Cardiac muscle cell (in vitro differentiated cells and primary cell): ENCODE results near the gene ATG4D. TPM values are rescaled to one million over a fixed set of nuclear protein-coding genes. Genes with fewer than 3 reads are reported as not detected.
A peak's percentile ranks its signal among the peaks of the same experiment; 100 is the strongest.

ENCODE experiments used
- DNase-seq, 2 donors: peaks; one replicate each; pipeline versions ENCODE4 v3.0.0 to v3.0.0-alpha.2; 2010 to 2017; ENCODE audit warnings: low read depth in 1 of 2, low spot score in 1 of 2
- H3K27ac ChIP-seq: fragments of 200-600 bp; sonication (generic); 2 replicates; pipeline ENCODE4 v1.5.1; 2016
- H3K27me3 ChIP-seq: fragments of 200-600 bp; sonication (generic); 2 replicates; pipeline ENCODE4 v1.6.0; 2016; ENCODE audit warnings: control low read depth
- H3K36me3 ChIP-seq: fragments of 200-600 bp; sonication (generic); 2 replicates; pipeline ENCODE4 v1.5.1; 2016; ENCODE audit warnings: control low read depth
- H3K4me1 ChIP-seq: fragments of 200-600 bp; sonication (generic); 2 replicates; pipeline ENCODE4 v1.8.1; 2017; ENCODE audit warnings: low read depth, mild to moderate bottlenecking, mixed run types
- H3K4me3 ChIP-seq: fragments of 200-600 bp; sonication (generic); 2 replicates; pipeline ENCODE4 v1.5.1; 2016; ENCODE audit warnings: mild to moderate bottlenecking
- H3K9me3 ChIP-seq: fragments of 200-600 bp; sonication (generic); 2 replicates; pipeline ENCODE4 v1.5.1; 2017; ENCODE audit warnings: low read depth, mild to moderate bottlenecking, control low read depth
- polyA plus RNA-seq: library from polyadenylated mRNA; unstranded; fragments of >200 nt; fragmentation: Nextera tagmentation; extraction: Ambion mirVana; gene quantifications from 2 replicates; pipeline ENCODE4 v1.2.1, GENCODE V29; 2016
- total RNA-seq: library from RNA; depleted of rRNA; stranded (reverse); fragments of >200 nt; gene quantifications from 2 replicates; pipeline ENCODE4 v1.2.3, GENCODE V29; 2016
- TF ChIP-seq, protein P1 (sequence below): IDR thresholded peaks from 2 replicates; pipeline ENCODE4 v1.5.1; 2012; ENCODE audit warnings: low read depth, mild to moderate bottlenecking, low read length

ATG4D gene
- total and polyA plus RNA-seq, 2 experiments from 2014 or later, result 67.0 to 69.0 TPM

DNA sequence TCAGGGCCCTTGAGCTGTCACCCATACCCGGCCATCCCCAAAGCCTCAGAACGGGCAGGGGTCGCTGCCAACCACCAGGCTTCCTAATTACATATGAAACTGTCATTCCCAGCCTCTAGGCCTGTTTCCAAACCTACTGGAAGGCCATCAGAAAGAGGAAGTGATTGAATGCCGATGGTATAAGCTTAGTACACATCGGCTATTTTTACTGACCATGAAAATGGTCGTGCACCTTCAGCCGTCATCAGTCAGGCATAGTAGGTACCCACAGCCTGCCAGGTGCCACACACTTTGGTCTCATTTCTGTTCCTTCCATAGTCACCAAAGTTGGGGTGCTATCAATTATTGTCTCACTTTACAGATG lies 11.9 kb downstream of the ATG4D start:
- no peak for DNase-seq
- Histone ChIP-seq H3K27me3 (no peaks in the 10 kb centered on the region), H3K9me3 (no peaks in the 10 kb centered on the region), H3K36me3 (peaks cover 56% of the 10 kb centered on the region), H3K27ac (peak overlapping the region; percentile 60), H3K4me1 (no peaks in the 10 kb centered on the region), H3K4me3 (no peak overlapping the region)
- TF ChIP-seq, protein P1, sequence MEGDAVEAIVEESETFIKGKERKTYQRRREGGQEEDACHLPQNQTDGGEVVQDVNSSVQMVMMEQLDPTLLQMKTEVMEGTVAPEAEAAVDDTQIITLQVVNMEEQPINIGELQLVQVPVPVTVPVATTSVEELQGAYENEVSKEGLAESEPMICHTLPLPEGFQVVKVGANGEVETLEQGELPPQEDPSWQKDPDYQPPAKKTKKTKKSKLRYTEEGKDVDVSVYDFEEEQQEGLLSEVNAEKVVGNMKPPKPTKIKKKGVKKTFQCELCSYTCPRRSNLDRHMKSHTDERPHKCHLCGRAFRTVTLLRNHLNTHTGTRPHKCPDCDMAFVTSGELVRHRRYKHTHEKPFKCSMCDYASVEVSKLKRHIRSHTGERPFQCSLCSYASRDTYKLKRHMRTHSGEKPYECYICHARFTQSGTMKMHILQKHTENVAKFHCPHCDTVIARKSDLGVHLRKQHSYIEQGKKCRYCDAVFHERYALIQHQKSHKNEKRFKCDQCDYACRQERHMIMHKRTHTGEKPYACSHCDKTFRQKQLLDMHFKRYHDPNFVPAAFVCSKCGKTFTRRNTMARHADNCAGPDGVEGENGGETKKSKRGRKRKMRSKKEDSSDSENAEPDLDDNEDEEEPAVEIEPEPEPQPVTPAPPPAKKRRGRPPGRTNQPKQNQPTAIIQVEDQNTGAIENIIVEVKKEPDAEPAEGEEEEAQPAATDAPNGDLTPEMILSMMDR, result no peak

DNA sequence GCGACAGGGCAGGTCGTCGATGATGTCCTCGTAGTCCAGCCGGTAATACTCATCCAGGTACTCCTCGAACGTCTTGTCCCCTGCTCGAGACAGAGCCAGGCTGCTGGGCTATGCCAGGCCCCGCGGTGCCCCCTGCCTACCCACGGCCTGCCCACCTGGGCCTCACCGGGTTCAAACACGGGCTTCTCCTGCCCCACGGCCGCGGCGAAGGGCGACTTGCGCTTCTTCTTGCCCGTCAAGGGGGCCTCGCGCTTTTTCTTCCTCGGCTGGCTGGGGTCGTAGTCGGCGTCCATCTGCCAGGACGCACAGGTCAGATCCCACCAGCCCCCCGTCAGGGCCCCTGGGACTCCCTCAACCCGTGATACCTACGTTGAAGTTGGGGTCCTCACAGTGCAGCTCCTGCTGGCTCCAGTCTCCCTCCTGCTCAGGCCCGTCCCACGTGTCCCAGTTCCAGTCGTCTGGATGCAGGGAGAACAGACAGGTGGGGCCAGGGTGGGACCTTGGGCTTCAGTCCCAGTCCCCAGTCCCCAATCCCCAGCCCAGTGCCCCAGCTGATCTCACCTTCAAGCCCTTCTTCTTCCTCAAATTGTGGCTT lies 14.0 kb downstream of the ATG4D start:
- TF ChIP-seq, protein P1, result no peak
- no peak for DNase-seq
- H3K27ac ChIP-seq, result no peak overlapping the region
- H3K9me3 ChIP-seq, result no peaks in the 10 kb centered on the region
- no peaks in the 10 kb centered on the region for H3K4me1 ChIP-seq
- H3K27me3 ChIP-seq, result no peaks in the 10 kb centered on the region
- peaks cover 45% of the 10 kb centered on the region for H3K36me3 ChIP-seq
- H3K4me3 ChIP-seq, result no peak overlapping the region

DNA sequence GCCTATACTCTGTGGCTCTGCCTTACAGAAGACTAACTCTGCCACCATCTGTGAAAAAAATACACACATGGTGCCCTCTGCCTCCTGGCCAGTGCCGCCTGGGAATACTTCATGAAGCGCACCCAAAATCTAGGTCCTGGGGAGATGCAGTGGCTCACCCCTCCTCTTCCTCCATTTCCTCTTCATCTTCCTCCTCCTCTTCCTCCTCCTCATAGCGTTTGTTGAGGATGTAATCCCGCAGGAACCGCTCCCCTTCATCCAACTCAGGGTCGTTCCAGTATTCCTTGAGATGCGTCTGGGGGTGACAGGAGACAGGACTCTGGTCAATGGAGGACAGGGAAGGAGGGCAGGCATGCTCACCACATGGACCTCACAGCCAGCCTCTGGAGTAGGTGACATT lies 16.4 kb downstream of the ATG4D start:
- H3K9me3 ChIP-seq, result no peaks in the 10 kb centered on the region
- peaks cover 5% of the 10 kb centered on the region for H3K4me1 ChIP-seq
- H3K4me3 ChIP-seq, result no peak overlapping the region
- H3K27me3 ChIP-seq, result no peaks in the 10 kb centered on the region
- peaks cover 28% of the 10 kb centered on the region for H3K36me3 ChIP-seq
- DNase-seq, result no peak
- TF ChIP-seq, protein P1, result no peak
- no peak overlapping the region for H3K27ac ChIP-seq

DNA sequence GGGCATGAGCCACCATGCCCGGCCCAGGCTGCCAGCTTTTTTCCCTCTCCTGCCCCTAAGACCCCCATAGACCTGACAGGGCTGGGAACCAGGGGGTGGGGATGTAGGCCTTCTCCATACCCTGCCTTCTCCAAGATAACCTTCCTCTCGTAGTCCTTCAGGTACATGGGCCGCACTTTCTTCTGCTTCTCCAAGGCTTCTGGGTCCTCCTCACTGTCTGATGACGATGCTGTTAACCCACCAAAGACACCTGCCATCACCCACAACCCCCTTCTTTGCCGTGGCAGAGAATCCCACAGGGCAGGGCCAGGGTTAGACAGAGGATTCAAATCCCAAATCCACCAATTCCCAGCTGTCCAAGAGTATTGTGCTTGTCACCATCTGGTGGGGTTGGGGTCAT lies 18.9 kb downstream of the ATG4D start:
- TF ChIP-seq, protein P1, result no peak
- H3K27ac ChIP-seq, result no peak overlapping the region
- H3K36me3 ChIP-seq, result peaks cover 7% of the 10 kb centered on the region
- peaks cover 8% of the 10 kb centered on the region for H3K27me3 ChIP-seq
- peaks cover 10% of the 10 kb centered on the region for H3K4me1 ChIP-seq
- no peaks in the 10 kb centered on the region for H3K9me3 ChIP-seq
- no peak for DNase-seq
- H3K4me3 ChIP-seq, result no peak overlapping the region

DNA sequence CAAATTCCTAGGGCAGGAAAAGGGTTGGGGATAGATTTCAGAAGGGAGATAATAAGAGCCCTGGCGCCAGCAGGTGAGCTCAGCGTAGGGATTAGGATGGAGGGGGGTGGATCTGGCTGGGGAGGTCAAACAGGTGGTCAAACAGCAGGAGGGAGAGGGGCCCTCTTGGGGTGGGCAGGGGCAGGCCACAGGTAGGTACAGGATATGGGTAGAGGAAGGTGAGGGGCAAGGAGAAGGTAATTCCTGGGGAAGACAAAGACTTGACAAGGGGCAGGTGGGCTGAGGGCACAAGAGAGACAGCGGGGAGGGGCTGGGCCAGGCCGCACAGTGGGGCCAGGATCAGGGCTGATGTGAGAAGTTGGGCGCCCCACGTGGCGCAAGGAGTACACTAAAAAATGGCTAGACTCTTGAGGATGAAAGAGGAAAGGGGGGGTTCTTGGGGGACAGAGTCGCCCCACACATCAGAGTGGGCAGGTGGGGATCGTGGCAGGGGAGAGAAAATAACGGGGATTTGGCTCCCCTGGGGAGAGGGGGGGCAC lies 21.4 kb downstream of the ATG4D start:
- peaks cover 8% of the 10 kb centered on the region for H3K27me3 ChIP-seq
- DNase-seq, result peak; percentile 49 to 50
- H3K36me3 ChIP-seq, result no peaks in the 10 kb centered on the region
- peak overlapping the region; percentile 78 for H3K4me3 ChIP-seq
- H3K9me3 ChIP-seq, result no peaks in the 10 kb centered on the region
- H3K27ac ChIP-seq, result peak overlapping the region; percentile 39
- H3K4me1 ChIP-seq, result peaks cover 10% of the 10 kb centered on the region
- TF ChIP-seq, protein P1, result peak; percentile 45
